Ishikawa (cell line): ENCODE results near the gene GPRC6A.

Source experiments
- CEBPB ChIP-seq: IDR thresholded peaks from 2 replicates; pipeline ENCODE4 v1.6.1; 2012
- CREB1 ChIP-seq: IDR thresholded peaks from 2 replicates; pipeline ENCODE4 v1.6.1; 2012; ENCODE audit warnings: low read depth
- EGR1 ChIP-seq: IDR thresholded peaks from 2 replicates; pipeline ENCODE4 v1.6.1; 2012
- EP300 ChIP-seq: IDR thresholded peaks from 2 replicates; pipeline ENCODE4 v1.6.1; 2012; ENCODE audit warnings: borderline replicate concordance
- FOXM1 ChIP-seq: IDR thresholded peaks from 2 replicates; pipeline ENCODE4 v1.6.1; 2012; ENCODE audit warnings: low read depth, borderline replicate concordance
- NFIC ChIP-seq: IDR thresholded peaks from 2 replicates; pipeline ENCODE4 v1.6.1; 2012
- RAD21 ChIP-seq: IDR thresholded peaks from 2 replicates; pipeline ENCODE4 v1.6.1; 2012; ENCODE audit warnings: low read depth
- TAF1 ChIP-seq: IDR thresholded peaks from 2 replicates; pipeline ENCODE4 v1.6.1; 2012; ENCODE audit warnings: low read depth, mild to moderate bottlenecking
- TCF12 ChIP-seq: IDR thresholded peaks from 2 replicates; pipeline ENCODE4 v1.6.1; 2012; ENCODE audit warnings: low read depth
- TEAD4 ChIP-seq: IDR thresholded peaks from 2 replicates; pipeline ENCODE4 v1.6.1; 2012
- YY1 ChIP-seq: IDR thresholded peaks from 2 replicates; pipeline ENCODE4 v1.6.1; 2012; ENCODE audit warnings: low read depth
- ZBTB7A ChIP-seq: IDR thresholded peaks from 2 replicates; pipeline ENCODE4 v1.6.1; 2012; ENCODE audit warnings: low read depth
- TF ChIP-seq, protein P1 (sequence below): IDR thresholded peaks from 2 replicates; pipeline ENCODE4 v1.6.1; 2012; ENCODE audit warnings: low read depth, mild to moderate bottlenecking
- TF ChIP-seq, protein P2 (sequence below): IDR thresholded peaks from 2 replicates; pipeline ENCODE4 v1.6.1; 2012
- TF ChIP-seq, protein P3 (sequence below): IDR thresholded peaks from 2 replicates; pipeline ENCODE4 v1.6.1; 2012

GPRC6A gene

DNA sequence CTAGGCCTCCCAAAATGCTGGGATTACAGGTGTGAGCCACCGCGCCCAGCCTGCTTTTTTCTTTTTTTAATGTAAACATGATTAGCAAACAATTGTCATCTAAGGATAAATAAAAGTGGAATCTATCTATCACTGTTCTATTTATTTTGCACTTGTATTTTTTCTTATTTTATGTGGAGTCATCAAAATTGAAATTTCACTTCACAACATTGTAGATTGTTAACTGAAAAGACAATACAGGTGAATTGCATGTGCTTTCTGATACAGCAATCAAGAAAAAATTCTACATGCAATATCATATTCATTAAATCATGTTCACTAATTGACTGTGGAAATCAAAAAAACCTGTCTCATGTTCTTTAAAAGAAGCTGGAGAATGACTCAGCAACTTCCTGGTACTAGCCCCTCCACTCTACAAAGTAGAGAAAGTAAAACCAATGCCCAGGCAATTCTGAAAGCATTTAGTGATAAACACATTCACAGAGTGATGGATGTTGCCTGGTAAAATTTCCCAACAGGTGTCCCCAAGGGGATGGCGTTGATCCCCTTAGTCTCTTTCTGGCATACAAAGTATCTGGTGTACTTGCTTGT, 37.5 kb upstream of the GPRC6A start:
- TF ChIP-seq, protein P1, sequence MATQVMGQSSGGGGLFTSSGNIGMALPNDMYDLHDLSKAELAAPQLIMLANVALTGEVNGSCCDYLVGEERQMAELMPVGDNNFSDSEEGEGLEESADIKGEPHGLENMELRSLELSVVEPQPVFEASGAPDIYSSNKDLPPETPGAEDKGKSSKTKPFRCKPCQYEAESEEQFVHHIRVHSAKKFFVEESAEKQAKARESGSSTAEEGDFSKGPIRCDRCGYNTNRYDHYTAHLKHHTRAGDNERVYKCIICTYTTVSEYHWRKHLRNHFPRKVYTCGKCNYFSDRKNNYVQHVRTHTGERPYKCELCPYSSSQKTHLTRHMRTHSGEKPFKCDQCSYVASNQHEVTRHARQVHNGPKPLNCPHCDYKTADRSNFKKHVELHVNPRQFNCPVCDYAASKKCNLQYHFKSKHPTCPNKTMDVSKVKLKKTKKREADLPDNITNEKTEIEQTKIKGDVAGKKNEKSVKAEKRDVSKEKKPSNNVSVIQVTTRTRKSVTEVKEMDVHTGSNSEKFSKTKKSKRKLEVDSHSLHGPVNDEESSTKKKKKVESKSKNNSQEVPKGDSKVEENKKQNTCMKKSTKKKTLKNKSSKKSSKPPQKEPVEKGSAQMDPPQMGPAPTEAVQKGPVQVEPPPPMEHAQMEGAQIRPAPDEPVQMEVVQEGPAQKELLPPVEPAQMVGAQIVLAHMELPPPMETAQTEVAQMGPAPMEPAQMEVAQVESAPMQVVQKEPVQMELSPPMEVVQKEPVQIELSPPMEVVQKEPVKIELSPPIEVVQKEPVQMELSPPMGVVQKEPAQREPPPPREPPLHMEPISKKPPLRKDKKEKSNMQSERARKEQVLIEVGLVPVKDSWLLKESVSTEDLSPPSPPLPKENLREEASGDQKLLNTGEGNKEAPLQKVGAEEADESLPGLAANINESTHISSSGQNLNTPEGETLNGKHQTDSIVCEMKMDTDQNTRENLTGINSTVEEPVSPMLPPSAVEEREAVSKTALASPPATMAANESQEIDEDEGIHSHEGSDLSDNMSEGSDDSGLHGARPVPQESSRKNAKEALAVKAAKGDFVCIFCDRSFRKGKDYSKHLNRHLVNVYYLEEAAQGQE = no peak
- no peak for TF ChIP-seq CREB1
- no peak for TF ChIP-seq TEAD4
- no peak for TF ChIP-seq RAD21
- no peak for TF ChIP-seq EGR1
- no peak for TF ChIP-seq TCF12
- TF ChIP-seq YY1 = no peak
- TF ChIP-seq EP300 = no peak
- TF ChIP-seq, protein P2, sequence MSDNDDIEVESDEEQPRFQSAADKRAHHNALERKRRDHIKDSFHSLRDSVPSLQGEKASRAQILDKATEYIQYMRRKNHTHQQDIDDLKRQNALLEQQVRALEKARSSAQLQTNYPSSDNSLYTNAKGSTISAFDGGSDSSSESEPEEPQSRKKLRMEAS = no peak
- no peak for TF ChIP-seq TAF1

DNA sequence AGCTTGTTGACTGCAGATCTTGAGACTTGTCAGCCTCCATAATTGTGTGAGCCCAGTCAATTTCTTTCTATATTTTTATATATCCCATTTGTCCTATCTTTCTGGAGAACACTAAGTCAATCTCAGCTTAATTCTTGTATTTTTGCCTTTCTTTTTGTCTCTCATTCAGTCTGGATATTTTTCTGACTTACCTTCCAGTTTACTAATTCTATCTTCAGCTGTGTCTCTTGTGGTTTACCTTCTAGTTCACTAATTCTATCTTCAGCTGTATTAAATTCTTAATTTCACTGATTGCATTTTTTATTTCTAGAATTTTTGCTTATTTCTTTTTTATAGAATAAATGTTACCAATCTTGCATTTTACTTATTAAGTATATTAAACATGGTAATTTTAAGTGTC, 30.4 kb upstream of the GPRC6A start:
- TF ChIP-seq, protein P1 = no peak
- TF ChIP-seq TEAD4 (no peak), TAF1 (no peak), CREB1 (no peak), EP300 (no peak), YY1 (no peak), TCF12 (no peak)
- TF ChIP-seq, protein P3, sequence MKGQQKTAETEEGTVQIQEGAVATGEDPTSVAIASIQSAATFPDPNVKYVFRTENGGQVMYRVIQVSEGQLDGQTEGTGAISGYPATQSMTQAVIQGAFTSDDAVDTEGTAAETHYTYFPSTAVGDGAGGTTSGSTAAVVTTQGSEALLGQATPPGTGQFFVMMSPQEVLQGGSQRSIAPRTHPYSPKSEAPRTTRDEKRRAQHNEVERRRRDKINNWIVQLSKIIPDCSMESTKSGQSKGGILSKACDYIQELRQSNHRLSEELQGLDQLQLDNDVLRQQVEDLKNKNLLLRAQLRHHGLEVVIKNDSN = no peak

DNA sequence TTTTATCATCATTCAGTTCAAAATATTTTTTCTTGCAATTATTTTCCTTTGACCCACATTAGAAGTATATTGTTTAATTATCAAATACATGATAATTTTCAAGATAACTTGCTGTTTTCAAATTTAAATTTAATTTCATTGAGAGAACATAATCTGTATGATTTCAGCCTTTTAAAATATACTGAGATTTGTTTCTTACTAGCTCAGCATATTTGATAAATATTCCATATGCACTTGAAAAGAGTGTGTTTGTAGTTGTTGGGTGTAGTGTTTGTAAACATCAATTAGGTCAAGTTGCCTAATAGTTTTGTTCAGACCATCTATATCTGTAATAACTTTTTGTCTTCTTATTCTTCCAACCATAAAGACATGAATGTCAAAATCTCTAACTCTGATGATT, 29.2 kb upstream of the GPRC6A start:
- TF ChIP-seq, protein P1 = no peak
- no peak for TF ChIP-seq ZBTB7A
- no peak for TF ChIP-seq CREB1
- no peak for TF ChIP-seq FOXM1
- TF ChIP-seq TAF1 = no peak
- TF ChIP-seq, protein P3 = no peak
- TF ChIP-seq, protein P2 = no peak
- no peak for TF ChIP-seq YY1
- TF ChIP-seq CEBPB = no peak
- no peak for TF ChIP-seq EP300
- TF ChIP-seq RAD21 = no peak

- TF ChIP-seq TCF12 (no peak), CEBPB (no peak), RAD21 (peak; percentile 42), TEAD4 (no peak), YY1 (no peak)
- TF ChIP-seq, protein P2 = no peak
Measured at GRCh38 chr6:116847227-116847626, 18.3 kb upstream of the GPRC6A start.

GRCh38 chr6:116842459-116842858, 13.6 kb upstream of the GPRC6A start:
- no peak for TF ChIP-seq ZBTB7A
- TF ChIP-seq, protein P2 = no peak
- TF ChIP-seq EP300 = no peak
- TF ChIP-seq YY1 = no peak
- TF ChIP-seq, protein P3 = no peak
- no peak for TF ChIP-seq FOXM1
- no peak for TF ChIP-seq CREB1
- no peak for TF ChIP-seq EGR1
- no peak for TF ChIP-seq TCF12
- no peak for TF ChIP-seq RAD21
- no peak for TF ChIP-seq NFIC
- no peak for TF ChIP-seq TEAD4
- TF ChIP-seq TAF1 = no peak
- TF ChIP-seq, protein P1 = no peak
- no peak for TF ChIP-seq CEBPB
